Activated naive CD8-positive, alpha-beta T cell (primary cell): ENCODE measurements around the gene SKIC8.

Experiments
- H3K27ac Mint-ChIP-seq: one replicate; pipeline ENCODE4 v1.8.0; 2021; ENCODE audit warnings: mixed read lengths
- H3K27me3 Mint-ChIP-seq: one replicate; pipeline ENCODE4 v1.8.0; 2021; ENCODE audit warnings: mixed read lengths
- H3K36me3 Mint-ChIP-seq: one replicate; pipeline ENCODE4 v1.8.0; 2021; ENCODE audit warnings: mixed read lengths
- H3K4me1 Mint-ChIP-seq: one replicate; pipeline ENCODE4 v1.8.0; 2021; ENCODE audit warnings: low read depth, mixed read lengths
- H3K4me3 Mint-ChIP-seq: one replicate; pipeline ENCODE4 v1.8.0; 2021; ENCODE audit warnings: mild to moderate bottlenecking, mixed read lengths
- H3K9me3 Mint-ChIP-seq: one replicate; pipeline ENCODE4 v1.8.0; 2021; ENCODE audit warnings: low read depth, mixed read lengths

The SKIC8 gene

DNA sequence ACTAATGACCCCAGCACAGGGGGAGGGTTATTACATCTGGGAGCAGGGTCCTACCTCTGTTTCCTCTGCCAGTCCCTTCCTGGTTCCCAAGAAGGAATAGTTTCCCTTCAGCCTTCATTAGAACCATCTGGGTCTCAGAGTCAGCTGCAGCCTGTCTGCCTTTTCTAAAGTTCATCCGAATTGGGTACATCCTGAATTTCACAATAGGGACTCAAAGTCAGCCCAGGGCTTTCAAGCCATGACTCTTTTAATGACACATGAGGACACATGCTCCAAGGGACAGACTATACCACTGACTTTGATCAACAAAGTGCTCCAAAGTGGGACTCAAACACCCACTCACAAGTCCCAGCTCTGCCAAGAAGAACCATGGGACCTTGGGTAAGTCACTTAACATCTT, 28.1 kb upstream of the SKIC8 start:
- no peak overlapping the region for H3K27ac Mint-ChIP-seq
- no peaks in the 10 kb centered on the region for H3K27me3 Mint-ChIP-seq
- H3K4me1 Mint-ChIP-seq: no peaks in the 10 kb centered on the region
- no peaks in the 10 kb centered on the region for H3K9me3 Mint-ChIP-seq
- no peak overlapping the region for H3K4me3 Mint-ChIP-seq
- H3K36me3 Mint-ChIP-seq: no peaks in the 10 kb centered on the region

DNA sequence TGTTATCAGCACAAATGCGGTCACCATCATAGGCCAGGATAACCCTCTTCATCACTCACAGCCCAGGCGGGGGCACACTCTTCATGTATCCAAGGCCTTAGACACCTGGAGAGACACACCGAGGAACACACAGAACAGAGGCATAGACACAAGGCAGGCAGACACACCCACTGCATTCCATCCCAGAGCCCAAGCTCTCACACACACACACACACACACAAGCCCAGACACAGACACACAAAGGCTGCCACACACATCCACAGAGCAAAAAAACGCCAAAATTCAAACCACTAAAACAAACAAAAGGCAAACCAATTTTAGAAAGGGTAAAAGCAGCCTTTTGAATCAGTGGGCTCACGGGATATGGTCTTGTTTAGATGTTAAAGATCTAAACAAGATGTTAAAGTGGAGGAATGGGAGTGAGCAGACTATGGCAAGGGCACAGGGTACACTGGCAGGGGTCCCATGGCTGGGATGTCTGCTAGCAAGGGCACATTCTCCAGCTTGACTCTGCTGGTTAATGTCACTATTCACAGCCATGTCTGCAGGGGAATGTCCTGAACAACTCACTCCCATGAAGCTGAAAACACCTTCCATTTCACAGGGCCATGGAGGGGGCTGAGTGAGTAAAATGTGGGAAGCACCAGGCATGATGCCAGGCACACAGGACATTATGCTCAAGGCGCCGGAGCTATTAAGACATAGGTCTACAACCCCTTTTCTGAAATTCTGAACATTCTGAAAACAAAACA, 25.9 kb upstream of the SKIC8 start:
- no peaks in the 10 kb centered on the region for H3K4me1 Mint-ChIP-seq
- no peaks in the 10 kb centered on the region for H3K9me3 Mint-ChIP-seq
- H3K27me3 Mint-ChIP-seq: no peaks in the 10 kb centered on the region
- H3K27ac Mint-ChIP-seq: no peak overlapping the region
- no peak overlapping the region for H3K4me3 Mint-ChIP-seq
- no peaks in the 10 kb centered on the region for H3K36me3 Mint-ChIP-seq

DNA sequence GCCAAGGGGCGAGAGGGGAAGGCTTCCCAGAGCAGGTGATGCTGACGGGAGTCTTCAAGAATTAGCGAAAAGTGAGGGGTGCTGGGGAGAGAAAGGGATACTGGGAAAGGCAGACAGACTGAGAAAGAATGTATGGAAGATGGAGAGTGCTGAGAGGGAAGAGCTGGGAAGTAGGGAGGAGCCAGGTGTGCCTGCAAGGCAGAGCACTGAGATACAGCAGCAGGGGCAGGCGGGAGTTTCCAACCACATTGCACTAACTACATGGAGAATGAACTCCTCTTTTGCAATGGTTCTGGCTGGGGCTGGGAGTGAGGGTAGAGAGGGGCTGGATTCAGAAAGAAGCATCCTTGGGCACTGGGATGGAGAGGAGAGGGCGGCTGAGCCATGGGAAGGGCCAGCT, 24.7 kb upstream of the SKIC8 start:
- no peaks in the 10 kb centered on the region for H3K27me3 Mint-ChIP-seq

DNA sequence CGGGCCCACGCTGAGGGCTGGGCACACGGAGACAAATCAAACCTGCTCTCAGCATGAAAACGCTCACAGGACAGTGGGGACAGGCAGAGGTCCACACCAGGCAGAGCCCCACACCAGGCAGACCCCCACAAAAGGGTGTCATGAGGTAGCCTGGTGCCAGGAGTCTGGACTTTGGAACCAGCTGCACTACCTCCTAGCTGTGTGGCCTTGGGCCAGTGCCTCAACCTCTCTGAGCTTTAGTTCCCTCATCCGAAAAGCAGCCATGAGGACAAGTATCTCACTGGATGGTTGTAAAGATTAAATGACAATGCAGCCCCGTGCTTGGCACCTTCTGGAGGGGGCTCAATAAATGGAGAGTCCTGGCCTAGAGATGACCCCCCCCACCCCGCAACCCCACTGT, 24.3 kb upstream of the SKIC8 start:
- no peak overlapping the region for H3K4me3 Mint-ChIP-seq
- no peaks in the 10 kb centered on the region for H3K4me1 Mint-ChIP-seq
- no peak overlapping the region for H3K27ac Mint-ChIP-seq
- no peaks in the 10 kb centered on the region for H3K36me3 Mint-ChIP-seq
- no peaks in the 10 kb centered on the region for H3K9me3 Mint-ChIP-seq
- no peaks in the 10 kb centered on the region for H3K27me3 Mint-ChIP-seq

More for the DNA sequence above, 24.7 kb upstream of the SKIC8 start:
- H3K4me1 Mint-ChIP-seq: no peaks in the 10 kb centered on the region
- H3K36me3 Mint-ChIP-seq: no peaks in the 10 kb centered on the region
- no peak overlapping the region for H3K27ac Mint-ChIP-seq
- H3K4me3 Mint-ChIP-seq: no peak overlapping the region
- no peaks in the 10 kb centered on the region for H3K9me3 Mint-ChIP-seq

DNA sequence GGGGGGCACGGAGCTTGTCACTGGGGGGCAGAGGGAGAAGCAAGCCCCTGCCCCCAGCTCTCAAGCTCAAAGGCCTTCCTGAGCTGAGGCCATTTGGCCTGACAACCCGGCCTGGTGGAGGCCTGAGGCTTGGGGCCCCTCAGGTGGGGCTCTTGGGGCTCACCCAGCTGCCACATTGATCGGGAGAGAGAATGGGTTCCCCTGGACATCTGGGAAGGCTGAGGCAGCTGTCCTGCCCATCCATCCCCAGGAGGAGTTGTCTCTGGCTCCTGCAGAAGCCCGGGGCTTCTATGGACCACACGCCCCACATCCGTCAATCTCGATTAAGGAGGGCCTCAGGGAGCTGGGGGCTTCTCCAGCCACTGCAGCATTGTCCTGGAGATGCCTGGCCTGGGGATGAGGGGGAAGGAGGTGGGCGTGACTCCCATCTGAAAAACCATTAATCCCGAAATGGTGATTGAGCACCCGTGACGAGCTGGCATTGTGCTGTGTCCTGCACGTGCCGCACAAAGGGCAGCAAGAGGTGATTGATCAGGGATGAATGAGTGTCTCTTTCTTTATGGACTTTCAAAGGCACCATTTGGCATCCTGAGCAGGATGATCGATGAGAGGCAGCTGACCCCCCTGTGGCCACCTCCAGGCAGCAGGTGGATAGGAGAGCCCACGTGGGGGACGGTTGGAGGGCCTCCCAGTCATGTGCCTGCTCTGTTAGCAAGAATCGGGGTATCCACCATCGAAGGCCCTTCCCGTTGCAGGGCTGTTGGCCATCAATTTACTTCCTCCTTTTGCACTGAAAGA, 23.5 kb upstream of the SKIC8 start:
- Mint-ChIP-seq H3K9me3 (no peaks in the 10 kb centered on the region), H3K4me1 (no peaks in the 10 kb centered on the region), H3K27me3 (no peaks in the 10 kb centered on the region), H3K36me3 (no peaks in the 10 kb centered on the region), H3K27ac (no peak overlapping the region), H3K4me3 (no peak overlapping the region)

DNA sequence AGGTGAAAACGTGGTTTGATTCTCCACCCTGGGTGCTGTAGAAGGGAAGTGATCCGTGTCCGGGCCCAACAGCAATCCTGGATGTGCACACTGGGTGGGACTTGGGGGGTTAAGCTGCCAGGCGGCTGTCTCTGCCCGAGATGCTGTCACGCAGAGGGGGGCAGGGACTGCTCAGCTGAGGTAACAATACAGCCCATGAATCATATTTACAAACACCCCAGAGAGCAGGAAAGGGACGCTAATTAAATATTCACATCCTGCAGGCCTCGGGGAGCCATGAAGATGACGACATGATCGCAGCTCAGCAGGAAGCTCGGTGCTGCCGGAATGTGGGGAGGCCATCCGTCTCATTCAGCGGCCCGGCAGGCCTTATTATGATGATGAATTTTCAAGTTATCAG, 22.8 kb upstream of the SKIC8 start:
- Mint-ChIP-seq H3K4me3 (no peak overlapping the region), H3K4me1 (no peaks in the 10 kb centered on the region), H3K27ac (no peak overlapping the region), H3K9me3 (no peaks in the 10 kb centered on the region), H3K36me3 (no peaks in the 10 kb centered on the region), H3K27me3 (no peaks in the 10 kb centered on the region)

DNA sequence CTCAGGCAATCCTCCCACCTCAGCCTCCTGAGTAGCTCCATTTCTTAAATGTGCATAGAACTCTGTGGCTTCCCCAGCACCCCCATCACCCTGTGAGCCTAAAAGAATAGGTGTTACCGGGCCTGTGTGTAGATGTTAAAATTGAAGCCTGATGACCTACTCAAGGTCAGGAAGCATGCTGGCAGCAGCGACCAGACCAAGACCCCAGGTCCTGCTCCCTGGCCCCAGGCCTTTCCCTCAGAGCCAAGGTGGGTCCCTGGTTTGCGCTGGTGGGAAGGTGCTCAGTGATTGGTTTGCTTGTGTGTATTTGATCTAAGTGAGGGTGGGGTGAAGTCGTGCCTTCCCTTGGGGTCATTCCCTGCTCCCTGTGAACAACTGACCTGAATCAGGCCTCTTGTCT, 22.4 kb upstream of the SKIC8 start:
- no peak overlapping the region for H3K4me3 Mint-ChIP-seq
- no peaks in the 10 kb centered on the region for H3K27me3 Mint-ChIP-seq

DNA sequence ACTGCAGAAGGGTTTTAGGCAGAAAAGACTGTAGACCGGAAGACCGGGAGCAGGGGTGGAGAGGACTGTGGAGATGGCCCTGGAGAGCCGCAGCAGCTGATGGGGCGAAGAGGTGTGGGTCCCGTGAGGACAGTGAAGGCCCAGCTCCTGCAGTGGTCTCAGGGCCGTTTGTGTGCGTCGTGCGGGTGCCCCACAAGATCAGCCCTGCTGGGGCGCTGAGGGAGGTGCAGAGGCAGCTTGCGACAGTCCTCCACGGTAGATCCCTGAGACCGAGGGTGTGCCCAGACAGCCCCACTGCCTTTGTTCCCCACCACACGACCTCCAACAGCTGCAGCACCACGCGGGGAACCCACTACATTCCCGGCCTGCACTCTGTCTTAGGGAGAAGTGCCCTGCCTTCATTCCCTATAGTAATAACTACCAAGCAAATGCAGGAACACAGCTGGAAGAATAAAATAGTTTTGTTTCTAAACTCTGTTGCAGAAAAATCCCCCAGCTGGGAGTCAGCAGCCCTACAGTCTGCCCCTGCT, 21.7 kb upstream of the SKIC8 start:
- Mint-ChIP-seq H3K9me3 (no peaks in the 10 kb centered on the region), H3K4me1 (no peaks in the 10 kb centered on the region), H3K27ac (no peak overlapping the region), H3K4me3 (no peak overlapping the region), H3K36me3 (no peaks in the 10 kb centered on the region), H3K27me3 (no peaks in the 10 kb centered on the region)

More for the DNA sequence above, 22.4 kb upstream of the SKIC8 start:
- no peaks in the 10 kb centered on the region for H3K9me3 Mint-ChIP-seq
- no peak overlapping the region for H3K27ac Mint-ChIP-seq
- H3K4me1 Mint-ChIP-seq: no peaks in the 10 kb centered on the region
- no peaks in the 10 kb centered on the region for H3K36me3 Mint-ChIP-seq

DNA sequence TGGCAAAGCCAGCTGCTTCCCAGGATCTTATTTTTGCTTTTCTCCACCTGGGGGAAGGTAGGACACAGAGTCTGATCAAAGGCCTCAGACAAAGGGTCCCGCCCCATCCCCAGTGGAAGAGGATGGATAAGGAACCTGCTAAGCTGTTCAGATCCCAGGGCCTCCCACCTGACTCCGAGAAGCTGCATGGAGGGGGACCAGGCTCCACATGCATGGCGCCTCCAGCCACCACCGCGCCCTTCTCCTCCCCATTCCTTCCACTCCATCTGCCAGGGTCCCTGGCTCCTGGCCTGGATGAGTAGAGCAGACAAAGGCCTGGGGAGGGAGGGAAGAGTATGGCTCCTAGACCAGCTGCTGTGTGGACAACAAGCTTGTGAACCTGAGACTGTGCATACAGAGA, 20.8 kb upstream of the SKIC8 start:
- no peak overlapping the region for H3K4me3 Mint-ChIP-seq
- no peaks in the 10 kb centered on the region for H3K36me3 Mint-ChIP-seq
- H3K27me3 Mint-ChIP-seq: no peaks in the 10 kb centered on the region
- no peaks in the 10 kb centered on the region for H3K9me3 Mint-ChIP-seq
- no peak overlapping the region for H3K27ac Mint-ChIP-seq
- H3K4me1 Mint-ChIP-seq: no peaks in the 10 kb centered on the region

DNA sequence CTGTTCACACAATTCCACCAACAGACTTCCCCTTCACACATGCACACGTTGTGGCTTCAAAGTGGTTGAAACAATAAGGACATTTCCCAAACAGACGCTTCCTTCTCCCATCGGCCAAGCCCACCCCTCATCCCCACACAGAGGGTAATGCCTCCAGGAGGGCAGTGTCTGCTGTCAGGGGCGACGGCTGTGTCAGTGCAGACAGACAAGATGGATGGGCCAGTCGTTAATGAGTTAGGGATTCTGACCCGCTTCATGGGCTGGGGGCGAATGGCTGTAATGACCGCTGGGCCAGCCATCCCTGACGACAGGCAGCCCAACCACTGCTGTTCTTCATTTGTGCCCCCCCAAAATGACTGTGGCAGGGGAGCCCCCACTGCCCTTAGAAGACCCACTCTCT, 20.2 kb upstream of the SKIC8 start:
- Mint-ChIP-seq H3K9me3 (no peaks in the 10 kb centered on the region), H3K27me3 (no peaks in the 10 kb centered on the region), H3K4me3 (no peak overlapping the region), H3K4me1 (no peaks in the 10 kb centered on the region), H3K27ac (no peak overlapping the region), H3K36me3 (no peaks in the 10 kb centered on the region)

DNA sequence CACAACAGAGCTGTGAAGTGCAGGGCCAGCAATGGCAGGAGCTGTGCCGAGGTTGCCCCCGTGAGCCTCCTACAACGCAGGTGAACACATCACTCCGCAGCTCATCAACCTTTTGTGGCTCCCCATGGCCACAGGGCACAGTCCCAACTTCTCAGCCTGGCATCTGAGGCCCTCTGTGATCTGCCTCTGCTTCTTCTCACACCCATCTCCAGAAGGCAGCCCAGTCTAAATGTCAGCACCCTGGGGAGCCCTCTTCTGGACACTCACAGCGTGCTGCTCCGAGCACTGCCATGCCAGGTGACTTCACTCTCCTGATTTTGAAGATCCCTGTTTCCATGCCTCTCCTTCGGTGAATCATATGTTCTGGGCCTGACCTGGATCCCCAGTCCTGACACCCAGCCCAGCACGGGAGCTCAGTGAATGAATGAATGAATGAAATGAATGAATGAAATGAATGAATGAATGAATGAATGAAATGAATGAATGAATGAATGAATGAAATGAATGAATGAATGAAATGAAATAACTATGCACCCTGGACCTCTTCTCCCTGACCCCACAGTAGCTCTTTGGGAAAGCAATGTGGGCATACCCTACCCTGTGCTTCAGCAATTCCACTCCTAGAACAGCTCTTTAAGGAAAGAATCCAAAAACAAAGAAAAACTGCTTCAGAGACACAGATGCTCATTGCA, 17.9 kb upstream of the SKIC8 start:
- no peak overlapping the region for H3K4me3 Mint-ChIP-seq
- no peaks in the 10 kb centered on the region for H3K36me3 Mint-ChIP-seq
- H3K4me1 Mint-ChIP-seq: no peaks in the 10 kb centered on the region
- no peaks in the 10 kb centered on the region for H3K27me3 Mint-ChIP-seq
- H3K27ac Mint-ChIP-seq: no peak overlapping the region
- H3K9me3 Mint-ChIP-seq: no peaks in the 10 kb centered on the region

DNA sequence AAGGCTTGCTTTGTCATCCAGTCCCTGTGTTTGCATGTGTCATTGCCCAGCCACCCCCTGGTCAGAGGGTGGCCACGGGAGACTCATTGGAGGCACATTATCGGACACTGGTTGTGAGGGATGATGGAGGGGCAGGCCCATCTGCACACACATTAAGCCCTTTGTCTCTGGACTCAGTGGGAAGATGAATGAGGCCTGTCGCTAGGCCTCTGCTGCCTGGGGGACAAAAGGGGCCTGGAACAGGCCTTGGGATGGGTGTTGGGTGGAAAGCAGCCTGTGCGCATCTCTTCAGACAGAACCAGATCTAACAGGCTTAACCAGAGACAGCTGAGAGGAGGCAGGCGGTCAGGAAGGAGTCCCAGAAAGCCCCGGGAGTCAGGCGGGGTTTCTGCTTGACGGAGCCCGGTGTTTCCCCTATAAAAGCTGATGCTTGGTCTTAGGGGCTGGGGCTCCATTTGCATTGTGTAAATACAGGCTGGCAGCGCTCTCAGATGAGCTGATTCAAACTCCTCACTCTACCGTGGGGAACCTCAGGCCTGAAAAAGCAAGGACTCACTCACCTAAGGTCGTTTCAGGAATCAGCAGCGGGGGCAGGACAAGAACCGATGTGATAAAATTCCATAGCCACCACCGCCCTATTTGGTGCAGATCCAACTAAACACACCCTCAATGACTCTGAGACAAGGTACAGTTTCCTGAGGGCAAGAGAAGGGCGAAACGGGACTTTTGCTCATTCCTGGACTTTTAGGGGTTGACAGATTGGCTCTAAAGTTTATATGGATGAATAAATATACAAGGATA, 17.1 kb upstream of the SKIC8 start:
- Mint-ChIP-seq H3K27me3 (no peaks in the 10 kb centered on the region), H3K4me3 (no peak overlapping the region), H3K9me3 (no peaks in the 10 kb centered on the region), H3K4me1 (no peaks in the 10 kb centered on the region), H3K36me3 (no peaks in the 10 kb centered on the region), H3K27ac (no peak overlapping the region)

DNA sequence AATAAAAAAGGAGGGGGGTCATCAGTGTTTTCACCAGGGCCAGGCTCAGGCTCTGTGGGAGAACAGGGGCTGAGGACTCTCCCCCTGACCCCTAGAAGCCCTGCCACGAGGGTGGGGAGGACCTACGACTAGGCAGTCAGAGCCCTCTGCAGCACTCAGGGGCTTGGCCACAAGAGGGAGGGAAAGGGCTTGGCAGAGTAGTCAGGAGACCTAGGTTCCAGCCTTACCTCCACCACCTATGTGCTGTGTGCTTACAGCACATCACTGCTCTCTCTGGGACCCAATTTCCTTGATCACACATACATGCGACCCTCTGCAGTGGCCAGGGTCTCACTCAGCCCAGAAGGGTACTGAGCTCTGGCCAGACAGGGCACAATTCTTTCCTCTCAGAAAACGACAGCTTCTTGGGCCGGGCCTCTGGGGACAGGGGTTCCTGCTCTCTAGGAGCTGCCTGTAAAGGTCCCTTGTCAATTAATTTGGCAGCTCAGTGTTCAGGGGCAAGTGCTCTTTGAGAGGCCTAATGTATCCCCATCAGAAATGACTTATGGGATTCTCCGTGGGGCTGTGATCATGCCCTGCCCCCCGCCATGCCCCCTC, 16.4 kb upstream of the SKIC8 start:
- no peaks in the 10 kb centered on the region for H3K36me3 Mint-ChIP-seq
- H3K27me3 Mint-ChIP-seq: no peaks in the 10 kb centered on the region
- no peaks in the 10 kb centered on the region for H3K4me1 Mint-ChIP-seq
- H3K9me3 Mint-ChIP-seq: no peaks in the 10 kb centered on the region
- H3K27ac Mint-ChIP-seq: no peak overlapping the region
- no peak overlapping the region for H3K4me3 Mint-ChIP-seq

DNA sequence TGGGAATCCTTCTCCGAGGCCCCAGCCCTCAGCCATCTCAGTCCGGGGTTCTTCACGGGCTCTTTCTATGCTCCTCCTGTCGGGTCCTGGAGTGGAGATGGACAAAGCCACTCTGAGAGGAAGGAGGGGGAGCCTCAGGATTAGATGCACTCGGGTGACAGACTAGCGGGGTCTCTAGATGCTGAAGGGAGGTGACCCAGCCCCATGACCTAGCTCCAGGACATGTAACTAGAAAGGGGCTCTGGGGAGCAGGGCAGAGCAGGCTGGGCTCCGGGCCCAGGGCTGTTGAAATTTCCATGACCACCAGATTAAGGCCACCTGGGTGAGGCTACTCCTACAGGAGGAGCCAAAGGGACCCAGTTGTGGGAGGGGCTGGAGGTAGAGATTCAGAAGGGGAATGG, 14.8 kb upstream of the SKIC8 start:
- H3K27me3 Mint-ChIP-seq: no peaks in the 10 kb centered on the region
- H3K9me3 Mint-ChIP-seq: no peaks in the 10 kb centered on the region
- no peaks in the 10 kb centered on the region for H3K4me1 Mint-ChIP-seq
- H3K4me3 Mint-ChIP-seq: no peak overlapping the region
- no peak overlapping the region for H3K27ac Mint-ChIP-seq
- no peaks in the 10 kb centered on the region for H3K36me3 Mint-ChIP-seq
